Esophagus muscularis mucosa (tissue), 4 donors: Measurements from ENCODE around the gene ANXA2. TPM values are rescaled to one million over a fixed set of nuclear protein-coding genes. Genes with fewer than 3 reads are reported as not detected.

Experiments
- DNase-seq: peaks from one replicate; pipeline ENCODE4 v3.0.0-alpha.2; 2017; ENCODE audit errors: extremely low spot score
- H3K27ac ChIP-seq, 4 donors: fragments of 200-600 bp; sonication (generic); replicated peaks in 1 of 4; 1 replicate in 3 of 4; 2 replicates in 1 of 4; pipeline ENCODE4 v1.5.1; 2016 to 2019; ENCODE audit warnings: mild to moderate bottlenecking in 1 of 4
- H3K27me3 ChIP-seq, 4 donors: fragments of 200-600 bp; sonication (generic); one replicate each; pipeline versions ENCODE4 v1.5.1 to v1.6.0; 2016 to 2019
- H3K36me3 ChIP-seq, 4 donors: fragments of 200-600 bp; sonication (generic); one replicate each; pipeline ENCODE4 v1.5.1; 2016 to 2019
- H3K4me1 ChIP-seq, 4 donors: fragments of 200-600 bp; sonication (generic); one replicate each; pipeline ENCODE4 v1.5.1; 2016 to 2019
- H3K4me3 ChIP-seq, 4 donors: fragments of 200-600 bp; sonication (generic); 1 replicate in 2 of 4; 2 replicates in 2 of 4; pipeline ENCODE4 v1.5.1; 2016 to 2019; ENCODE audit warnings: mild to moderate bottlenecking in 4 of 4, moderate library complexity in 1 of 4
- H3K9me3 ChIP-seq, 4 donors: fragments of 200-600 bp; sonication (generic); 1 replicate in 3 of 4; 2 replicates in 1 of 4; pipeline ENCODE4 v1.5.1; 2016 to 2019
- EP300 ChIP-seq: sonication (generic); formaldehyde crosslinking; IDR thresholded peaks from one replicate; pipeline ENCODE4 v1.6.1; 2017; ENCODE audit warnings: antibody characterized with exemption
- POLR2A ChIP-seq: fragments of 450-650 bp; IDR thresholded peaks from one replicate; pipeline ENCODE4 v1.6.1; 2017; ENCODE audit warnings: antibody characterized with exemption, moderate library complexity, mild to moderate bottlenecking, low read depth
- POLR2AphosphoS5 ChIP-seq, 2 donors: sonication (generic); formaldehyde crosslinking; IDR thresholded peaks; one replicate each; pipeline ENCODE4 v1.6.1; 2017; ENCODE audit warnings: antibody characterized with exemption in 2 of 2
- WGBS: methylation state at CpG from one replicate; pipeline ENCODE4 v1.1.5; 2018; 5-methylcytosine and 5-hydroxymethylcytosine counted together
- intact Hi-C: fragments of 100-400 bp; cut with DNase I; formaldehyde crosslinking; loops from one replicate; pipeline ENCODE4 v1.15.1; 2023
- total RNA-seq, 4 donors: library from RNA; depleted of rRNA; stranded (reverse); fragments of >200 nt; gene quantifications; one replicate each; pipeline versions ENCODE4 v1.1.0 to v1.2.1, GENCODE V29; 2016
- TF ChIP-seq, protein P1 (sequence below), 3 experiments: fragments of 200-600 bp in 2 of 3; fragments of 450-650 bp in 1 of 3; sonication (generic) in 2 of 3; IDR thresholded peaks; one replicate each; pipeline ENCODE4 v1.5.1; 2017 to 2019; ENCODE audit warnings: antibody characterized with exemption in 3 of 3, mild to moderate bottlenecking in 2 of 3, moderate library complexity in 1 of 3

ANXA2 gene
- total RNA-seq, 4 donors from 2014 or later: 333 to 606 (median 406) TPM

DNA sequence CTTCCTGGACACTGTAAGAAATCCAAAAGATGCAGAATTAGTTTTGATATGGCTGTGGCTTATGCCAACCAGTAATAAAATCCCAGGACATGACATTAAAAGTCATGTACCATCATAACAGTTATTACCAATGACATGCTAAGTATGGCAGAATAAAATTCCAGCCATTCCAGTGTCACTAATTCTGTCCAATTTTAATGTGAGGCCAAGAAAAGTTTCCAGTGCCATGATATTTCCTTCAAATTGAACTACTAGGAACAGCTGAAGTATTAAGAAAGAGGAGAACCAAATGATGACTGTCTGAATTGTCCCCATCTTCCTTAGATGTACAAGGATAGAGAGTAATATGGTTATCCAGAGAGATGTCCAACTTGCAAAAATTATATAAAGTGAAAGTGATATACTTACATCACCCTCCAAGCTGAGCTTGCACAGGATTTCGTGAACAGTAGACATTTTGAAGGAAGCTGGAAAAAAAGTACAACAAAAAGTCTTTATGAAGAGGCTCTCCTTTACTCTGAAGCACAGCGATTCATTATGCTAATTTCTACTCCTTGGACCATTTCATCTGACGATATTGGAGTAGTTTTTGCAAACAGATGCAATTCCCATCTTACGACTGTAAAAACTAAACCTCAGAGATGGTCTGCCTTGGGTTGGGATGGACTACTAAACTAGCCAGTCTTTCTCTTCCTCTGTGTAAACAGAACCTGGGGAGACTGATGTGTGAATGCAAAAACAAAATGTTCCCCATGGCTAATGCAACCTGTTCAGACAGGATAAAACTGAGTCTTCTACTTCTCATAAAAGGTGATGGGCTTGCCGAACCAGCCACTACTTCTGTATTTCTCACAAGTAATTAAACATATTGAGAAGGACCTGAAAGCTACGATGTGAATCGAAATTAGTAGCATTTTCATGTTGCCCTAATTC lies 11.9 kb downstream of the ANXA2 start:
- H3K4me1 ChIP-seq: peaks cover 35 to 74% (median 62%) of the 10 kb centered on the region in 4 donors
- H3K9me3 ChIP-seq: no peaks in the 10 kb centered on the region
- no peaks in the 10 kb centered on the region for H3K27me3 ChIP-seq
- intact Hi-C loops: no loop called here
- no peak overlapping the region for H3K4me3 ChIP-seq
- TF ChIP-seq, protein P1, sequence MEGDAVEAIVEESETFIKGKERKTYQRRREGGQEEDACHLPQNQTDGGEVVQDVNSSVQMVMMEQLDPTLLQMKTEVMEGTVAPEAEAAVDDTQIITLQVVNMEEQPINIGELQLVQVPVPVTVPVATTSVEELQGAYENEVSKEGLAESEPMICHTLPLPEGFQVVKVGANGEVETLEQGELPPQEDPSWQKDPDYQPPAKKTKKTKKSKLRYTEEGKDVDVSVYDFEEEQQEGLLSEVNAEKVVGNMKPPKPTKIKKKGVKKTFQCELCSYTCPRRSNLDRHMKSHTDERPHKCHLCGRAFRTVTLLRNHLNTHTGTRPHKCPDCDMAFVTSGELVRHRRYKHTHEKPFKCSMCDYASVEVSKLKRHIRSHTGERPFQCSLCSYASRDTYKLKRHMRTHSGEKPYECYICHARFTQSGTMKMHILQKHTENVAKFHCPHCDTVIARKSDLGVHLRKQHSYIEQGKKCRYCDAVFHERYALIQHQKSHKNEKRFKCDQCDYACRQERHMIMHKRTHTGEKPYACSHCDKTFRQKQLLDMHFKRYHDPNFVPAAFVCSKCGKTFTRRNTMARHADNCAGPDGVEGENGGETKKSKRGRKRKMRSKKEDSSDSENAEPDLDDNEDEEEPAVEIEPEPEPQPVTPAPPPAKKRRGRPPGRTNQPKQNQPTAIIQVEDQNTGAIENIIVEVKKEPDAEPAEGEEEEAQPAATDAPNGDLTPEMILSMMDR (IDR thresholded peaks at IDR 0.05): no peak
- no peak for DNase-seq
- H3K27ac ChIP-seq: no peak overlapping the region
- WGBS: 87% methylated on average over 7 of the region's 7 CpGs
- H3K36me3 ChIP-seq: peaks cover 0 to 48% (median 18%) of the 10 kb centered on the region in 4 donors

GRCh38 chr15:60384526-60385126 lies 13.2 kb downstream of the ANXA2 start:
- intact Hi-C loops: no loop called here
- peaks cover 3 to 60% (median 24%) of the 10 kb centered on the region in 4 donors for H3K36me3 ChIP-seq
- no peak for TF ChIP-seq POLR2A
- H3K27ac ChIP-seq: no peak overlapping the region
- peaks cover 27 to 68% (median 55%) of the 10 kb centered on the region in 4 donors for H3K4me1 ChIP-seq
- WGBS: 84% methylated on average over 3 of the region's 3 CpGs
- no peak for DNase-seq
- no peaks in the 10 kb centered on the region for H3K27me3 ChIP-seq
- H3K4me3 ChIP-seq: no peak overlapping the region
- no peaks in the 10 kb centered on the region for H3K9me3 ChIP-seq

GRCh38 chr15:60384053-60384452 lies 13.7 kb downstream of the ANXA2 start:
- intact Hi-C loops: no loop called here
- H3K4me1 ChIP-seq: peaks cover 22 to 66% (median 54%) of the 10 kb centered on the region in 4 donors
- no peak for DNase-seq
- no peak for TF ChIP-seq POLR2A
- TF ChIP-seq EP300: no peak
- TF ChIP-seq POLR2AphosphoS5 (IDR thresholded peaks at IDR 0.05): no peak
- TF ChIP-seq, protein P1 (IDR thresholded peaks at IDR 0.05): no peak
- H3K36me3 ChIP-seq: peaks cover 3 to 65% (median 26%) of the 10 kb centered on the region in 4 donors
- no peaks in the 10 kb centered on the region for H3K9me3 ChIP-seq
- no peak overlapping the region for H3K27ac ChIP-seq
- 59% methylated on average over 3 of the region's 3 CpGs for WGBS
- H3K4me3 ChIP-seq: no peak overlapping the region
- H3K27me3 ChIP-seq: no peaks in the 10 kb centered on the region

DNA sequence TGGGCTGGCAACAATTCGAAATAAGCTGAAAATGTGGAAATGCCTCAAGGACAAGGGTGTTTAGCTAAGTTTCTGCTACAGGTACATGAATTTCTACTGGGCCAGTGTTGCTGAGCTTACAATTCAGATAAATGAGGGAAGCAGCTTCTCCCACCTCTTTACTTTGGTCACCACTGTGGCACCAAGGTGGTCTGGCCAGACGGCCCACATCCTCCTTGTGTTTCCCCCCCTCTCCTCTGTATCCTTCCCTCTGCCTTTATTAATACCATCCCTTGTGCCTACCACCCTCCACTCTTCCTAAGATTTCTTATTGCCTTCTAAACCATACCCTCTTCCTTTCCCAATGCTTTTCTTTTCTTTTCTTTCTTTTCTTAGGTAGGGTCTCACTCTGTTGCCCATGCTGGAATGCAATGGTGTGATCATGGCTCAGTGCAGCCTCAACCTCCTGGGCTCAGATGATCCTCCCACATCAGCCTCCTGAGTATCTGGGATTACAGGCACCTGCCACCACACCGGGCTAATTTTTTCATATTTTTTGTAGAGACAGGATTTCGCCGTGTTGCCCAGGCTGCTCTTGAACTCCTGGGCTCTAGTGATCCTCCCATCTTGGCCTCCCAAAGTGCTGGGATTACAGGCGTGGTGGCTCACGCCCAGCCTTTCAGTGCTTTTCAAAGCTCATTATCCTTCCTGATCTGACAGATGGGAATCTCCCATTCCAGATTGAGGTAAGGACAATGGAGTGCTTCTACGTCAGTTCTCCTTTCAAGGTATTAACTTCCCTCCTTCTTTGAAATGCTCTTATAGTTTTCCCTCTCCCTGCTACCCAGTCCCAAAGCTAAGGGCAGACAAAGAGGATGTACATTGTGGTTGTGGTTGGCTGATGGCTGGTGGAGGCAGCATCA lies 14.8 kb downstream of the ANXA2 start:
- intact Hi-C loops: no loop called here
- TF ChIP-seq POLR2A: no peak
- TF ChIP-seq, protein P1 (IDR thresholded peaks at IDR 0.05): no peak
- Histone ChIP-seq H3K36me3 (peaks cover 3 to 74% (median 29%) of the 10 kb centered on the region in 4 donors), H3K4me3 (no peak overlapping the region), H3K9me3 (no peaks in the 10 kb centered on the region), H3K4me1 (peaks cover 19 to 61% (median 52%) of the 10 kb centered on the region in 4 donors), H3K27me3 (no peaks in the 10 kb centered on the region), H3K27ac (no peak overlapping the region)
- WGBS: 91% methylated on average over 8 of the region's 8 CpGs
- DNase-seq: no peak
